PC-3 (cell line): ENCODE results near the gene PTPRN2. TPM values are rescaled to one million over a fixed set of nuclear protein-coding genes. Genes with fewer than 3 reads are reported as not detected.
"Not testable (repeated sequence)": the region's sequence is repeated elsewhere in the genome, so short reads cannot be mapped to it uniquely, and the experiment has no call there.

Source experiments
- ATAC-seq: fragments of 200-7000 bp; cut with Tn5 transposase; 2 replicates; pipeline ENCODE4 v1.9.1; 2020; ENCODE audit warnings: mild to moderate bottlenecking, moderate library complexity
- BruUV-seq: library from RNA; stranded (reverse); fragments of 400-500 nt; replicated peaks from 2 replicates; lab custom pipeline; 2021; lab: Mats Ljungman, UMichigan
- CTCF ChIA-PET: fragments of 300-600 bp; sonication (Branson Sonifier 250); formaldehyde crosslinking; loops from one replicate; lab custom pipeline; 2022; ENCODE audit warnings: antibody characterized with exemption; lab: Charles Lee
- POLR2A ChIA-PET: fragments of 300-600 bp; sonication (Branson Sonifier 250); formaldehyde crosslinking; loops from one replicate; lab custom pipeline; 2022; ENCODE audit warnings: antibody characterized with exemption; ENCODE audit not compliant: unreplicated experiment; lab: Charles Lee
- DNase-seq: peaks from one replicate; pipeline ENCODE4 v3.0.0-alpha.2; 2015
- H2AFZ ChIP-seq: fragments of 300-600 bp; sonication (generic); 2 replicates; pipeline ENCODE4 v1.6.0; 2016; ENCODE audit warnings: antibody characterized with exemption, low read length
- H3F3A ChIP-seq: fragments of 300-600 bp; sonication (generic); one replicate; pipeline ENCODE4 v1.6.0; 2017; ENCODE audit warnings: antibody characterized with exemption, low read length, control low read depth, mild to moderate bottlenecking; ENCODE audit not compliant: unreplicated experiment
- H3K27ac ChIP-seq: fragments of 300-600 bp; sonication (generic); 2 replicates; pipeline ENCODE4 v1.5.1; 2016; ENCODE audit warnings: mild to moderate bottlenecking, low read length
- H3K27me3 ChIP-seq: fragments of 300-600 bp; sonication (generic); 2 replicates; pipeline ENCODE4 v1.6.1; 2016; ENCODE audit warnings: low read length, mixed read lengths
- H3K36me3 ChIP-seq: fragments of 300-600 bp; sonication (generic); 2 replicates; pipeline ENCODE4 v1.6.1; 2016; ENCODE audit warnings: low read depth, mixed run types, low read length, mixed read lengths
- H3K4me1 ChIP-seq: fragments of 300-600 bp; sonication (generic); 2 replicates; pipeline ENCODE4 v1.5.1; 2016; ENCODE audit warnings: low read length; ENCODE audit not compliant: insufficient read depth
- H3K4me2 ChIP-seq: fragments of 300-600 bp; sonication (generic); 2 replicates; pipeline ENCODE4 v1.6.0; 2016; ENCODE audit warnings: low read length
- H3K4me3 ChIP-seq: fragments of 300-600 bp; sonication (generic); 2 replicates; pipeline ENCODE4 v1.5.1; 2016; ENCODE audit warnings: mild to moderate bottlenecking, low read length, mixed read lengths
- H3K79me2 ChIP-seq: fragments of 300-600 bp; sonication (generic); 2 replicates; pipeline ENCODE4 v1.6.1; 2017; ENCODE audit warnings: low read length, mixed read lengths
- H3K9ac ChIP-seq: fragments of 300-600 bp; sonication (generic); 2 replicates; pipeline ENCODE4 v1.6.0; 2016; ENCODE audit warnings: mild to moderate bottlenecking, low read length
- H3K9me2 ChIP-seq: fragments of 300-600 bp; sonication (generic); replicated peaks from 2 replicates; pipeline ENCODE4 v1.6.1; 2016; ENCODE audit warnings: mixed run types, low read length, mixed read lengths
- H3K9me3 ChIP-seq: fragments of 300-600 bp; sonication (generic); 2 replicates; pipeline ENCODE4 v1.6.1; 2016; ENCODE audit warnings: low read length, mixed read lengths
- H4K20me1 ChIP-seq: fragments of 300-600 bp; sonication (generic); 2 replicates; pipeline ENCODE4 v1.6.1; 2016; ENCODE audit warnings: low read length, mixed read lengths
- CTCF ChIP-seq: fragments of 300-600 bp; sonication (generic); conservative IDR thresholded peaks from 2 replicates; pipeline ENCODE4 v1.5.1; 2017; ENCODE audit warnings: antibody characterized with exemption, low read depth, mild to moderate bottlenecking, low read length
- EZH2 ChIP-seq: fragments of 300-600 bp; sonication (generic); IDR thresholded peaks from one replicate; pipeline ENCODE4 v1.6.1; 2017; ENCODE audit warnings: antibody characterized with exemption, mild to moderate bottlenecking, low read length; ENCODE audit not compliant: unreplicated experiment
- EZH2phosphoT487 ChIP-seq: fragments of 300-600 bp; sonication (generic); IDR thresholded peaks from 2 replicates; pipeline ENCODE4 v1.6.1; 2018; ENCODE audit warnings: mild to moderate bottlenecking, antibody characterized with exemption, low read length, borderline replicate concordance
- intact Hi-C: fragments of 100-400 bp; cut with micrococcal nuclease; formaldehyde crosslinking; loops from 2 replicates; pipeline ENCODE4 v1.9.0; 2023
- total RNA-seq: library from RNA; depleted of rRNA; stranded (reverse); fragments of >200 nt; gene quantifications from 2 replicates; pipeline ENCODE4 v1.2.3, GENCODE V29; 2014

Gene PTPRN2
- total RNA-seq, 1 experiment from 2014 or later: 3.2 TPM

GRCh38 chr7:158523165-158523856 lies 64.3 kb downstream of the PTPRN2 start:
- H3K9me2 ChIP-seq, H3K9me3 ChIP-seq, POLR2A ChIA-PET, H3K4me2 ChIP-seq, H3F3A ChIP-seq, H3K27ac ChIP-seq, intact Hi-C loops, H3K9ac ChIP-seq, BruUV-seq, H3K36me3 ChIP-seq, H4K20me1 ChIP-seq, H2AFZ ChIP-seq, H3K4me3 ChIP-seq, DNase-seq, H3K79me2 ChIP-seq, H3K4me1 ChIP-seq, ATAC-seq, CTCF ChIA-PET: not testable (repeated sequence)
- H3K27me3 ChIP-seq: peaks cover 25% of the 10 kb centered on the region

- H2AFZ ChIP-seq, DNase-seq, H3F3A ChIP-seq, H3K9ac ChIP-seq, H3K27ac ChIP-seq, H3K4me1 ChIP-seq, ATAC-seq, H3K4me2 ChIP-seq, BruUV-seq, H3K9me2 ChIP-seq, H4K20me1 ChIP-seq, H3K9me3 ChIP-seq, H3K79me2 ChIP-seq, CTCF ChIA-PET, H3K36me3 ChIP-seq, intact Hi-C loops, POLR2A ChIA-PET, H3K4me3 ChIP-seq: not testable (repeated sequence)
- H3K27me3 ChIP-seq: peaks cover 33% of the 10 kb centered on the region
Measured at GRCh38 chr7:158521795-158522194, 65.8 kb downstream of the PTPRN2 start.

- CTCF ChIA-PET: no interaction called here
- no peak for ATAC-seq
- no peak for TF ChIP-seq EZH2phosphoT487
- TF ChIP-seq EZH2: no peak
- no peak for TF ChIP-seq CTCF
- no peak overlapping the region for H3K27ac ChIP-seq
- H3K27me3 ChIP-seq: peaks cover 40% of the 10 kb centered on the region
- no peaks in the 10 kb centered on the region for H3K9me2 ChIP-seq
- H3K9ac ChIP-seq: no peak overlapping the region
- no TSS peak for BruUV-seq
- no peak overlapping the region for H3K4me3 ChIP-seq
- POLR2A ChIA-PET: no interaction called here
- H3K4me1 ChIP-seq: no peaks in the 10 kb centered on the region
- DNase-seq: no peak
- H3K36me3 ChIP-seq: no peaks in the 10 kb centered on the region
- H3K9me3 ChIP-seq: no peaks in the 10 kb centered on the region
- no peaks in the 10 kb centered on the region for H3K79me2 ChIP-seq
- no peaks in the 10 kb centered on the region for H4K20me1 ChIP-seq
- intact Hi-C loops: no loop called here
- no peak overlapping the region for H2AFZ ChIP-seq
- no peaks in the 10 kb centered on the region for H3F3A ChIP-seq
- H3K4me2 ChIP-seq: no peak overlapping the region
Measured at GRCh38 chr7:158520825-158521224, 66.8 kb downstream of the PTPRN2 start.
